HL-60/S4 (cell line): ENCODE measurements around the gene EEFSEC.

Source experiments
- in situ Hi-C: fragments of 300-500 bp; cut with MboI; formaldehyde crosslinking; loops from 2 replicates; pipeline ENCODE4 v1.14.3; 2022; ENCODE audit warnings: low sequenced_read_pairs

Gene EEFSEC

GRCh38 chr3:128407247-128407646, 254.0 kb downstream of the EEFSEC start:
- in situ Hi-C loops, result no loop called here

GRCh38 chr3:128408012-128408692, 254.9 kb downstream of the EEFSEC start:
- in situ Hi-C loops, result no loop called here

GRCh38 chr3:128408693-128409623, 255.7 kb downstream of the EEFSEC start:
- in situ Hi-C loops, result no loop called here

GRCh38 chr3:128409624-128410581, 256.6 kb downstream of the EEFSEC start:
- in situ Hi-C loops, result no loop called here

- in situ Hi-C loops, result no loop called here
Observed at GRCh38 chr3:128410669-128411573, 257.6 kb downstream of the EEFSEC start.

GRCh38 chr3:128411574-128412064, 258.3 kb downstream of the EEFSEC start:
- in situ Hi-C loops, result no loop called here

- in situ Hi-C loops, result no loop called here
Observed at GRCh38 chr3:128412180-128413002, 259.1 kb downstream of the EEFSEC start.

GRCh38 chr3:128413003-128413370, 259.7 kb downstream of the EEFSEC start:
- in situ Hi-C loops, result no loop called here

GRCh38 chr3:128413413-128414205, 260.3 kb downstream of the EEFSEC start:
- in situ Hi-C loops, result no loop called here

GRCh38 chr3:128415200-128415772, 262.0 kb downstream of the EEFSEC start:
- in situ Hi-C loops, result no loop called here

- in situ Hi-C loops, result no loop called here
Observed at GRCh38 chr3:128415773-128416577, 262.7 kb downstream of the EEFSEC start.

GRCh38 chr3:128416578-128417211, 263.4 kb downstream of the EEFSEC start:
- in situ Hi-C loops, result no loop called here

GRCh38 chr3:128418900-128419299, 265.6 kb downstream of the EEFSEC start:
- in situ Hi-C loops, result no loop called here

- in situ Hi-C loops, result no loop called here
Observed at GRCh38 chr3:128419311-128419710, 266.0 kb downstream of the EEFSEC start.

GRCh38 chr3:128420289-128420688, 267.0 kb downstream of the EEFSEC start:
- in situ Hi-C loops, result loop anchor here (5.0 kb wide), 1 partner anchor 187 kb away; no protein-coding TSS in a partner anchor

- in situ Hi-C loops, result loop anchor here (5.0 kb wide), 1 partner anchor 186 kb away; no protein-coding TSS in a partner anchor
Observed at GRCh38 chr3:128420720-128421438, 267.6 kb downstream of the EEFSEC start.
